ENCODE data around the gene GPHN. TPM values are rescaled to one million over a fixed set of nuclear protein-coding genes. Genes with fewer than 3 reads are reported as not detected.

GPHN gene
- total RNA-seq, 1 donor = 8.3 TPM

- TF ChIP-seq CTCF (IDR thresholded peaks at IDR 0.05; ENCODE audit: extremely low read depth, low read depth, low read length) = no peak
- Histone ChIP-seq H3K79me2 (ENCODE audit: insufficient read depth, low read length) (no peaks in the 10 kb centered on the region), H3K27me3 (ENCODE audit: insufficient read depth, low read length) (no peaks in the 10 kb centered on the region), H3K36me3 (ENCODE audit: insufficient read depth, low read length) (no peaks in the 10 kb centered on the region), H2AFZ (ENCODE audit: low read length) (no peak overlapping the region), H3K27ac (ENCODE audit: low read depth, low read length) (no peak overlapping the region), H3K9me3 (ENCODE audit: low read depth, low read length) (no peaks in the 10 kb centered on the region), H3K4me2 (ENCODE audit: insufficient read depth, low read length) (no peak overlapping the region), H3K4me1 (ENCODE audit: insufficient read depth, low read length) (no peaks in the 10 kb centered on the region), H4K20me1 (ENCODE audit: insufficient read depth, low read length) (no peaks in the 10 kb centered on the region), H3K4me3 (ENCODE audit: insufficient read depth, low read length) (no peak overlapping the region)
- no peak for DNase-seq (ENCODE audit: insufficient read length, low spot score, missing footprints)
Measured at GRCh38 chr14:66842911-66843512, 335.1 kb downstream of the GPHN start.

- Histone ChIP-seq H3K36me3 (ENCODE audit: insufficient read depth, low read length) (no peaks in the 10 kb centered on the region), H3K9me3 (ENCODE audit: low read depth, low read length) (no peaks in the 10 kb centered on the region), H4K20me1 (ENCODE audit: insufficient read depth, low read length) (no peaks in the 10 kb centered on the region), H3K4me1 (ENCODE audit: insufficient read depth, low read length) (no peaks in the 10 kb centered on the region), H2AFZ (ENCODE audit: low read length) (no peak overlapping the region), H3K27me3 (ENCODE audit: insufficient read depth, low read length) (no peaks in the 10 kb centered on the region), H3K4me2 (ENCODE audit: insufficient read depth, low read length) (no peak overlapping the region), H3K79me2 (ENCODE audit: insufficient read depth, low read length) (no peaks in the 10 kb centered on the region), H3K4me3 (ENCODE audit: insufficient read depth, low read length) (no peak overlapping the region), H3K27ac (ENCODE audit: low read depth, low read length) (no peak overlapping the region)
- DNase-seq (ENCODE audit: insufficient read length, low spot score, missing footprints) = no peak
- no peak for TF ChIP-seq CTCF (IDR thresholded peaks at IDR 0.05; ENCODE audit: extremely low read depth, low read depth, low read length)
Measured at GRCh38 chr14:66850258-66850888, 342.4 kb downstream of the GPHN start.

DNA sequence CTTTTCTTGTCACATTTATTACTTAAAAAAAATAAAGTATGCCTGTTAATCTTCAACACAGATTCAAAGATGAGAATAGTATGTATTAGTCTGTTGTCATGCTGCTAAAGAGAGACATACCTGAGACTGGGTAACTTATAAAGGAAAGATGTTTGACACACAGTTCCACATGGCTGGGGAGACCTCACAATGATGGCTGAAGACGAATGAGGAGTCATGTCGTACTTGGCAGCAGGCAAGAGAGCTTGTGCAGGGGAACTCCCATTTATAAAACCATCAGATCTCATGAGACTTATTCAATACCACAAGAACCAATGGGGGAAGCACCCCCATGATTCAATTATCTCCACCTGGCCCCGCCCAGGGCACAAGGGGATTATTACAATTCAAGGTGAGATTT lies 345.4 kb downstream of the GPHN start:
- Histone ChIP-seq H3K79me2 (ENCODE audit: insufficient read depth, low read length) (no peaks in the 10 kb centered on the region), H3K4me1 (ENCODE audit: insufficient read depth, low read length) (no peaks in the 10 kb centered on the region), H2AFZ (ENCODE audit: low read length) (no peak overlapping the region), H3K4me2 (ENCODE audit: insufficient read depth, low read length) (no peak overlapping the region), H3K27me3 (ENCODE audit: insufficient read depth, low read length) (no peaks in the 10 kb centered on the region), H3K4me3 (ENCODE audit: insufficient read depth, low read length) (no peak overlapping the region), H4K20me1 (ENCODE audit: insufficient read depth, low read length) (no peaks in the 10 kb centered on the region), H3K36me3 (ENCODE audit: insufficient read depth, low read length) (no peaks in the 10 kb centered on the region), H3K27ac (ENCODE audit: low read depth, low read length) (no peak overlapping the region), H3K9me3 (ENCODE audit: low read depth, low read length) (no peaks in the 10 kb centered on the region)
- no peak for TF ChIP-seq CTCF (IDR thresholded peaks at IDR 0.05; ENCODE audit: extremely low read depth, low read depth, low read length)
- no peak for DNase-seq (ENCODE audit: insufficient read length, low spot score, missing footprints)

DNA sequence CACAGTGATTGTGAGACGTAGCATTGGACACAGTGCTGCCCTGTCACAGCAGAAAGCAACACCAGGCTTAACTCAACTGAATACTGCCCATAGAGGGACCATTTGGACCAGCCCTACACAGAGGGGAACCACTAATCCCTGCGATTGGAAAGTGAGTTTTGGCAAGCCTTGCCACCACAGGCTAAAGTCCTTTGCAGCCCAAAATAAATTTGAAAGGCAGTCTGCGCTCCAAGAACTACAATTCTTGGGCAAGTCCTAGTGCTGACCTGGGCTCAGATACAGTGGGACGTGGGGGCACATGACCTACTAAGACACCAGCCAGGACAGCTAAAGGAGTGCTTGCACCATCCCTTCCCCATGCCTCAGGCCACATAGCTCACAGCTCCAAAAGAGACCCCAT lies 349.9 kb downstream of the GPHN start:
- Histone ChIP-seq H3K4me1 (ENCODE audit: insufficient read depth, low read length) (no peaks in the 10 kb centered on the region), H3K9me3 (ENCODE audit: low read depth, low read length) (no peaks in the 10 kb centered on the region), H3K27me3 (ENCODE audit: insufficient read depth, low read length) (no peaks in the 10 kb centered on the region), H3K36me3 (ENCODE audit: insufficient read depth, low read length) (no peaks in the 10 kb centered on the region), H3K4me3 (ENCODE audit: insufficient read depth, low read length) (no peak overlapping the region), H2AFZ (ENCODE audit: low read length) (no peak overlapping the region), H3K27ac (ENCODE audit: low read depth, low read length) (no peak overlapping the region), H3K79me2 (ENCODE audit: insufficient read depth, low read length) (no peaks in the 10 kb centered on the region), H3K4me2 (ENCODE audit: insufficient read depth, low read length) (no peak overlapping the region), H4K20me1 (ENCODE audit: insufficient read depth, low read length) (no peaks in the 10 kb centered on the region)
- no peak for DNase-seq (ENCODE audit: insufficient read length, low spot score, missing footprints)
- TF ChIP-seq CTCF (IDR thresholded peaks at IDR 0.05; ENCODE audit: extremely low read depth, low read depth, low read length) = no peak
